Right renal pelvis (tissue), 4 donors: ENCODE results near the gene PER1. TPM values are rescaled to one million over a fixed set of nuclear protein-coding genes. Genes with fewer than 3 reads are reported as not detected.
"Not testable (repeated sequence)": the region's sequence is repeated elsewhere in the genome, so short reads cannot be mapped to it uniquely, and the experiment has no call there.

Experiments used
- DNase-seq, 4 donors: peaks; one replicate each; pipeline ENCODE4 v3.0.0-alpha.2; 2013; ENCODE audit warnings: low read depth in 4 of 4, low spot score in 3 of 4, missing footprints in 1 of 4
- polyA plus RNA-seq, 4 donors: library from polyadenylated mRNA; unstranded; fragments of 120-200 nt; gene quantifications; one replicate each; pipeline ENCODE4 v1.2.1, GENCODE V29; 2013; ENCODE audit not compliant: insufficient read length in 4 of 4

PER1 gene
- polyA plus RNA-seq, 4 donors: 20.4 to 38.1 (median 25.5) TPM

DNA sequence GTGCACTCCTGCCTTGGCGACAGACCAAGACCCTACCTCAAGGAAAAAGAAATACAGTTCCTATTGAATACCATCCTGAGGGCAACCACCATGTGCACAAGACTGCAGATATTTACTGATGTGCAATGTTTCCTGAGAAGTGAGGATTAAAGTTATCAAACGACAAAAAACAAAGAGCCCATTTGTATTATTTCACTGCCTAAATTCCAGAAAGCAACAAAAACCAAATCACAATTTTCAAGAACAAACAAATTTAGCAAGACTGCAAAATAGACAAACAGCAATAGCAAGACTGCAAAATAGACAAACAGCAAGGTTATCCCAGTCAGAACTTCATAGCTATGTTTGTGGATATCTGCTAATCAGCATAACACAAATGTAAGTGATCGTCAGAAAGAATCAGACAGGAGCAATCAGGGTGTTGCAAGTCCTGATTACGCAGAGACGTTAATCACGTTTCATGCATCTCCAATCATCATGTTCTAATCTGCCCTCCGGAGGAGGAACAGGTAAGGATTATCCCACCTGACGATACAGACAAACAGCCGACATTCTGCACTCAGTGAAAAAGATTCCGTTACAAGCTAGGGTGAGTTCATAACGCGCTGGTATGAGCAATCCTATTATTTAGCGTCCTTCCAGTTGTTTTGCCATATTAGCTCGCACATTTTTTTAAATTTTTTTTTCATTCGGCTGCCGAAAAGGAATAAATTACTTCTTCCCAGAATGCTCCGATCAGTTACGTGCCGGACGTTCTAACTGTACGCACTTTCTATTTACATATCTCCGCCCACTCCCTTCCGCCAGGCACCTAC is 21.1 kb upstream of the PER1 start:
- peak; percentile 86 to 93 (median 88) for DNase-seq

DNA sequence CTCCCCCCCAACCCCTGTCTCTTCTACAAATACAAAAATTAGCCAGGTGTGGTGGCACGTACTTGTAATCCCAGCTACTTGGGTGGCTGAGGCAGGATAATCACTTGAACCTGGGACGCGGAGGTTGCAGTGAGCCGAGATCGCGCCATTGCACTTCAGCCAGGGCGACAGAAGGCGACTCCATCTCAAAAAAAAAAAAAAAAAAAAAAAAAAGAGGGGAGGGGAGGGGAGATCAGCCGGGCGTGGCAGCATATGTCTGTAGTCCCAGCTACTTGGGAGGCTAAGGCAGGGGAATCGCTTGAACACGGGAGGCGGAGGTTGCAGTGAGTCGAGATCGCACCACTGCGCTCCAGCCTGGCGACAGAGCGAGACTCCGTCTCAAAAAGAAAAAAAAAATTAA is 18.0 kb upstream of the PER1 start:
- DNase-seq: not testable (repeated sequence)

DNA sequence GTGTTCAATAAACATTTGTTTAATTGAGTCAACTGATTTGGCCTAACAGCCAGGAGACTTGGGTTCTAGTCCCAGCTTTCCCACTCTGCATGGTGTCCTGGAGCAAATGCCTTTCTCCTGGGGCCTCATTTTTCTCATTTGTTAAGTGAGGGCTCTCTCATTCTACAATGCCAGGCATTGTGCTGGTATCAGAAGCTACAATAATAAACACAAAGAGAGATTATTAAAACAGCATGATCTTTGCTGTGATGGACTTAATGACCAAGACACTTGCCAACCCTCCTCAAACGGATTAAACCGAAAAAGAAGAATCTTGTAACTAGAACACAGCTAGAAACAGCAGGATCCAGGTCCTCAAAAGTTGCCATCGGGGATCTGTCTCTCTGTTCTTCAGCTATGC is 15.3 kb upstream of the PER1 start:
- no peak for DNase-seq

DNA sequence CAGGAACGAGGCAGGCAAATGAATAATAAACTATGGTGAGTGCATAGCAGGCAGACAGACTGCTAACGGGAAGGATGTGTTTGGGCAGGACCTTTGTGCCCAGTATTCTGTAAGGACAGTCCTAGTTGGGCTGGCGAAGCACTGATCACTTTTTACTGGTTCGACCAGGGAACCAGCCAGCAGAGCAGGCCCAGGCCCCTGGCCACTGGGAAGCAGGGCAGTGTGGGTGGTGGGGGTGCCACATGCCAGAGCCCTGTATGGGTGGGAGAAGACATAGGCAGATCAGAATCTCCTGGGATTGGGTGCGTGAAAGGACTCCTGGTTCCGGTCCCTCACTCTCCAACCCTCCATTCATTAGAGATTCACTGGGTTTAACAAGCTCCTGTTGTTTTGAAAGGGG is 14.5 kb upstream of the PER1 start:
- DNase-seq: no peak

DNA sequence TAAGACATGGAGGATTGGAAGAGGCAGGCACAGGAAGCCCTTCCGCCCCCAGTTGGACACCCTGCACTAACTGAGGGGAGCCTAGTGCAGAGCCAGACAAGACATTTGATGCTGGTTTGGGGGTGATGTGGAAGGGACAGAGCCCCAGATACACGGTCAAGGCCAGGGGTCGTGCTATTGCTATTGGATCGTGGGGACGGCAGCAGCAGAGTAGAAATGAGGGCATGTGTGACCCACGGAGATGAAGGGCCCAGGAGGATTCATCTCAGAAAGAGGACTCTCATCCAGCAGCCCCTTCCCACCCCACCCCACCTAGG is 12.6 kb upstream of the PER1 start:
- DNase-seq: no peak

DNA sequence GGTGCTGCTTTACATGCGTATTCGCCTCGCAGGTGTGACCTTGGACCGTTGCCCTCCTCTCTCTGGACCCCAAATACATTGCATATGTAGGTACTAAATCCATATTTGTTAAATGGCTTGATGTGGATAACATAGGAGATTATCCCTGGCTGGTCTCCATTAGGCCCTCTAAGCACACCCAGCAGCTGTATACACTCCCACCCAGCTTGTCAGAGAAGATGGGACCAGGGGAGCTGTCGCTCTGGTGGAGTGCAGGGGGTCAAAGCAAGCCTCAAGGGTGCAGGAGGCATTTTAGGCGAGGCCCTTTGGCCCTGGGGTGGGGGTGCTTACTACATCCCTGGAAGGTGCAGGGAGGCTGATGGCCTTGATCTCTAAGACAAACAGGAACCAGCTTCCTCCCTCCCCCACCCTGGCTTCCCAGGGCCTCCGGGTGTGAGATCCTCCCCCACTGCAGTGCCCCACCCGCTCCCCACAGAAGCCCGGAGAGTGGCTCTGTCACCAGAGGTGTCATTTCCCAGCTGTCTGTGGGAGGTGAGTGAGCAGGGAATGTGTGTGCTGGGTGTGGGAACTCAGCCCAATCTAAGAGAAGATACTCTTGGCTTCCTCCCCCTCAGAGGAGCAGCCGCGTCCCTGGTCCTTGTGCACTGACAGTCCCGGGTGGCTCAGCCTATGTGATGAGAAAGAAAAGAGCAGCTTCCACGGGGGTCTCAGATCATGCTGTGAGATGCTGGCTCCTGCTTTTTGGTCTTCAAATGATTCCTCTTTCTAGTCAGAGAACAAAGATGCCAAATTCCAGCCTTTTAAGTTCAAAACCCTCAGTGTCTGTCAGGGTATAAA is 12.0 kb upstream of the PER1 start:
- DNase-seq: no peak

DNA sequence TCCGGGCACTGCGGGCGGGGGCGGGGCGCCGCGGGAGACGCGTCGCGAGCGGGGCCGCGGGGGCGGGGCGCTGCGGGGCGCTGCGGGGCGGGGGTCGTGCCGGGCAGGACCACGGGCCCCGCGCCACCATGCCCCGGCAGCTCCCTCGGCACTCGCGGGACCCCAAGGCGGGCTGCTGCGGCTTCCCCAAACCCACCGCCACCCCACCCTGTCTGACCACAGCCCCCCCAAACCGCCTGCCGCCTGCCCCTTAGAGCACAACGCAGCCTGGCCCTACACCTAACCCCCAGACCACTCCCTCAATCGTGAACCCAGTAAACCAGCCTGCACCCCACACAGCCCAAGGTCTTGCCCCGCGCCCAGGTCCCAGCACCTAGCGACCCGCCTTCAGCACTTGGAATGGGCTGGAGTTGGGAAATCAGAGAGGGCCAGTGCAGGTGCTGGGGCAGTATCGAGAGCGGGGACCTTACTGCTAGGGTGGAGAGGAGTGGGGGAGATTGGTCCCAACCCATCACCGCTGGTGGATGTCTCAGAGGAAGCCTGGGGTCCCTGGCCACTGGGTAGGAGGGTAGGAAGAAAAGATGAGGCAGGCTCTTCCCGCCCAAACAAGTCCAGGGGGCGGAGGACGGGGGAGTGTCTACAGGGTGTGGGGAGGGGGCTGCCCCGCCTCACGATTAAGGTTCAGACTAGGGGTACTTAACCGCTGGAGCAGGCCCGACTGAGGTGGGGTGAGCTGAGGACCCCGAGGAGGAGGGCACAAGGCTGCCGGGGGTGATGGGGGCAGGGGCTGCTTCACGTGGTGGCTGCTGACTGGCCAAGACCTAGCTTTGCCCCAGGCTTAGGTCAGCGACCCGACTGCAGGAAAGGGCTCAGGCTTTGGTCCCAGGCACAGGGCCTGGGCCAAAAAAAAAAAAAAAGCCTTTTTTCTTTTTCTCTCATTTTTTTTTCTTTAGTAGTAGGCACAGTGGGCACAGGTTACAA is 11.1 kb upstream of the PER1 start:
- no peak for DNase-seq

DNA sequence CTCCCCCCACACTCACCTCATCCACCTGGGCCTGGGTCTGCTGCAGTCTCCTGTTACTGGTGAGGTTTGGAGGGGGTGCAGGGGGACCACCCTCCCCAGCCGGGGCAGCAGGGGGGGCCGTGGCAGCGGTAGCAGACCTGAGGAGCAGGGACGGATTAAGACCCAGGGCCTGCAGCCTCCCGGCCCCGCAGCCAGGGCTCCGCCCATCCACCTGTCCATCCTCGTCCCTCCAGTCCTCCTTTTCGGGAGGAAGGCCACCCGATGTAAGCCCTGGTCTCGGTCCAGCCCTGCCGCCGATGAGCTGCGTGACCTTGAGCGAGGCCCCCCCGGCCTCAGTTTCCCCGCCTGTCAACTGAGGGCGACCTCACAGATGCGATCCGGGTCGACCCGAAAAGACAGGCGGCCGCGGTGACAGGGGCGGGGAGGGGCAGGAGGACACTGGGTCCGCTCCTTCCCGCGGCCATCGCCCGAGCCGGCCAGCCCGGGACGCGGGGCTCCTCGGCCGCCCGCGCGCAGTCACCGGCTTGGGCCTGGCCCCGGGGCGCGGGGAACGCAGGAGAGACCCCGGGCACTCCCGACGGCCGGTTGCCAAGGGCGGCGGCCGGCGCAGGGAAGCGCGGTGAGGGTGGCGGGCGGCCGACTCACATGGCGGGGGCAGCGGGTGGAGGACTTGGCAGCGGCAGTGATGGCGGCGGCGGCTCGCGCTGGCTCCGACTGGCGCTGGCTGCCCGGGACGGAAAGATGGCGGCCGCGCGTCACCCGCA is 10.2 kb upstream of the PER1 start, which contains the start of gene VAMP2:
Gene VAMP2, minus strand, starts transcription at position 716 of the 764 bp plus-strand sequence. Its CDS starts 69 bp downstream, at position 647.
- no peak for DNase-seq

DNA sequence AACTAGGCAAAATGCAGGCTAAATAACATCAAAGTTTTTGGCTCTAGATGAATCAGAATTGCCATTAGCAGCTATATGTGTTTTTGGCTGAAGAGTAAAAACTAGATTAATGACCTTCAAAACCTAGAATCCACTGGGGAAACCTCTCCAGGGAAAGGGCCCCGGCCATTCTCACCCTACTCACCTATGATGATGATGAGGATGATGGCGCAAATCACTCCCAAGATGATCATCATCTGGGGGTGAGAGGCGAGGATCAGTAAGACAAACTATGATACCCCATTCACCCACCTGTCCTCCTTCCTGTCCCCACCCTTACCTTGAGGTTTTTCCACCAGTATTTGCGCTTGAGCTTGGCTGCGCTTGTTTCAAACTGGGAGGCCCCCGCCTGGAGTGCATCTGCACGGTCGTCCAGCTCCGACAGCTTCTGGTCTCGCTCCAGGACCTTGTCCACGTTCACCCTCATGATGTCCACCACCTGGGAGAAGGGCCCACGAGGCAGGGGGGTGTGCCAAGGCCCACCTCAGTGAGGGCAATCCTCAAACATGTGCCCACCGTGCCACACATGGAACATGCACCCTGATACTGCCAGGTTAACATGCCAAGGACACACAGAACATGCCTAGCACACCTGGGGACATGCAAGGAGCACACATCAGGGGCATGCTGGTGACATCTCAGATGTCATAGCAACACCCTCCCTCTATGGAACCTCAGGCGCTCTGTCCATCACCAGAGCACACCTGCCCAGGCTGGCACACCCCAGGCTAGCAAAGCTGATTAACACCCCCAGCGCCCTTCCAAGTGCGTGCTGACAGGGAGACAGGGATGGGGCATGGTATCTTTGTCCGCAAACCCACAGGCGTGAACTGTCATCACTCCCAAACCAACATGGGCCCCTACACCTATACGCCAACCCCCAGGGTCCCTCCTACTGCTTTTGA is 9.4 kb upstream of the PER1 start:
- no peak for DNase-seq

DNA sequence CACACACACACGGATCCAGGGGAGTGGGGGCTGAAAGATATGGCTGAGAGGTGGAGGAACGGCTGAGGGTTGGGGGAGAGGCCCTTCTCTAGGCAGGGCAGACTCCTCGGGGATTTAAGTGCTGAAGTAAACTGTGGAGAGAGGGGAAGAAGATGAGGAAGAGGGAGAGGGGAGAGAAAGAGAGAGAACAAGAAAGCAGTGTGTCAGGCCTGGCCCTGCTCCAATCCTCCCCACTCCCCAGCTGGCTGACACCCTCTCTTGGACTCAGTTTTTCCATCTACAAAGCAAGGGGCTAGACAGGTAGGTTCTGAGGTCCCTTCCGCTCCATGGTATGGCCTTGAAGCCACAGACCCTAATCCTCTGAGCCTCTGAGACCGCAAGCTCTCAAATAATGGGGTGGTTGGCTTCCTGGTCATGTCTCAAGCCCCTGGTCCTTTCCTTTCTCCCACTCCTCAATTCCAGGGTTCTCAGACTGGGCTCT is 8.6 kb upstream of the PER1 start:
- no peak for DNase-seq

DNA sequence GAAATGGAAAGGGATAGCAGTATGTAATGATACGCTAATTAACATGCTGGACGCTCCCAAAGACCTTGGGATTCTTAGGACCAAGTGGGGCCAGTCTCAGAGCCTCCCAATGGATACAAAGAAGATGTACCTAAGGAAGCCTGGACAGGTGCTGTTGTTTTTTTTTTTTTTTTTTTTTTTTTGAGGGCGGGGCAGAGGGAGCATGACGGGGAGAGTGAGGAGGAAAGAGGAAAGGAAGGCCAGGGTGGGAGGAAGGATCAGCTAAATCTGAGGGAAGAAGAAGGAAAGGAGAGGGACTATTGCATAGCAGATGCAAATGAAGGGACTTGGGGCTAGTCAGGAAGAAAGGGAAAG is 8.0 kb upstream of the PER1 start:
- no peak for DNase-seq

DNA sequence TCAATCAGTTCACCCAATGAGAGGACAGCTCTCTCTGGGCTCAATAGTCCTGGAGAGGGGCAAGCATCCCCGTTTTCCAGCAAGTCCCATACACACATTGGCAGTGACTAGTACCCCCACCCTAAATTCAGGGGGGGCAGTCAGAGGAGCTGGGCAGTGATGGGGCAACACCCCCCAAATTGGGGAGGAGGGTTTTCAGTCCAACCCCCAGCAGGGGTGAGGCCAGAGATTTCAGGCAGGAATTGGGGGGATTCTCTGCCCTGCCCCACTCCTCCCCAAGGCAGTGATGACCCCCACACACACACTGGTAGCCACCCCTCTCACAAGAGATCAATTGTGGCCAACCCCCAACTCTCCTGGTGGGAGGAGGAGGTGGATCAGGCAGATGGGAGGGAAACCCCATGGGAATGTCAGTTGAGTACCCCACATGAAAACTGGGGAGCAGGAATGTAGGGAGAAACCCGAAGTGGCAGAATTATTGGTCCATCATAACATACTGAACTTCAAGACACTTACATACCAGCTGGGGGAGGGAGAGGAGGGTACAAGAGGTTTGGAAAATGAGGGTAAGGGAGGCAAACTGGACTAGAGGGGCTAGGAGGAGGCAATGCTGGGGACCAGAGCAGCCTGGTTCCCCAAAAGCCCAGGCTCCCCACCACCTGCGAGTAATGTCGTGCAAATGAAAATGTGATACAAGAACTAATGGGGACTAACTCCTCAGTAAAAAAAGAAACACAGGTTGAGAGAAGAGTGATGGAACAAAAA is 7.4 kb upstream of the PER1 start:
- no peak for DNase-seq

DNA sequence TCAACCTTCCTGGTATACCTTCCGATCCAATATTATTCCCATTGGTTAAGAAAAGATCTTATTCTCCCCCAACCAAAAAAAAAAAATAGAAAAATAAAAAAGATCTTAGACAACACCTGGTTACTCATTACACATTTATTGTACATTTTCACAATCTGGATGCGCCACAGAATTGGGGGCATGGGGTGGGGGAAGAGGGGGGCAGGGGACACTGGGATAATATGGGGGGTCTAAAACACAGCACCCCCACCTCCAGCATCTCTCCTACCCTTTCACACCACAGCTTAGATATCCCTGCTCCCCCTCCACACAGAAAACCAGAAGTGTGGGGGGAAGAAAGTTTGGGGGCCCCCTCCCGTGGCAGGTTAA is 6.8 kb upstream of the PER1 start:
- no peak for DNase-seq

DNA sequence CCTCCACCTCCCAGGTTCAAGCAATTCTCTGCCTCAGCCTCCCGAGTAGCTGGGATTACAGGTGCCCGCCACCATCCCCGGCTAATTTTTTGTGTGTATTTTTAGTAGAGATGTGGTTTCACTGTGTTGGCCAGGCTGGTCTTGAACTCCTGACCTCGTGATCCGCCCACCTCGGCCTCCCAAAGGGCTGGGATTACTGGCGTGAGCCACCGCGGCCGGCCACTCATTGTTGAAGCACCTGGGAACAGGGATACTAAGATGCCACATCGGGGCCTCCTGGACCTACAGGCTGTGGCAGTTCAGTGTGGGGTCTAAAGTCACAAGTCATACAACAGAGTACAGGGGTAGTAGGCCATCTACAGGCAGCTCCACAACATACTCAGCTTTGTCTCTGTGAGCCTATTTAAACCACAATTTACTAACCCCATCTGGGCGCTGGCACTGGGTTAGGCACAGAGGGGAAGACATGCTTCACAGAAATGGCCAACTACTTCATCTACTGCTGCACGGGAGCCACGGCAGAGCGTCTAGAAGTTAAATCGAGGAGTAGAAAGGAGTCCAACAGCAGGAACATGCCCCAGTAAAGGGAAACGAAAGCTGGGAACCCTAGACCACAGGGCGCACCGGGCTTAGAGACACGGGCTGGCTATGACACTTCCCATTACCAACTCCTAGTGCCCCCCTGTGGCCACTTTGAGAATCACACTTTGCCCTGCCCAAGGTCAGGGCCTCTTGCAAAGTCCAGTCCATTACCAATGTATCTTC is 6.2 kb upstream of the PER1 start:
- peak in 2 of 4 donors; percentile 81 to 82 for DNase-seq

DNA sequence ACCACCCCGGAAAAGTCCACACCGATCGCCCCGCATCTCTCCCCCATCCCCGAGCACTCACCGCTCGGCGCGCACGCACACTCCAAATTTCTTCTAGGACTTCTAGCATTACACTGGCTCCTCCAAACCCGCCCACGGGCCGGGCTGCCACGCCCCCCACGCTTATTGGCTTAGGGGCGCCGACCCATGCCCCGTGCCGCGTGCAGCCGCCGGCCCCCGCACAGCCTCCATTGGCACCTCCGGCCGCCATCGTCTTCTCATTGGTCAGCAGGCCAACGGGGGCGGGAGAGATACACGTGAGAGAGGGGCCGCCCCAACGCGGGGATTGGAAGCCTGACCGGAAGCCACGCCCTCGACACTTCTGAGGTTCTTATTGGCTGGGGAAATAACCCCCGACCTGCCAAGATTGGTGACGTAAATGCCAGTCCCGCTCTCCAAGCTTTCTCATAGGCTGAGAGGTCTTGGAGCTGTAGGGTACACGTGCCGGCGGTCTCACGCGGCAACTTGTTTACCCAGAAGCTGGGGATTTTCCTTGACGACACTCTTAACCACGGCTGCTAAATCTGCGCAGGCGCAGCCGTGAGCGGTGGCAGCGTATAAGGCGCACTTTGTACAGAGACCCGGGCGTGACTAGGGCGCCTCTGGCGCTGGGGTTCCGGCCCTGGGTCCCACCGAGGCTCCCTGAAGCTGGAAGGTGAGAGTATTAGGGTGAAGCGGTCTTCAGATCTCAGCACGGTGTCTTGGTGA is 4.2 kb upstream of the PER1 start:
- DNase-seq: peak; percentile 99 to 100 (median 100)

DNA sequence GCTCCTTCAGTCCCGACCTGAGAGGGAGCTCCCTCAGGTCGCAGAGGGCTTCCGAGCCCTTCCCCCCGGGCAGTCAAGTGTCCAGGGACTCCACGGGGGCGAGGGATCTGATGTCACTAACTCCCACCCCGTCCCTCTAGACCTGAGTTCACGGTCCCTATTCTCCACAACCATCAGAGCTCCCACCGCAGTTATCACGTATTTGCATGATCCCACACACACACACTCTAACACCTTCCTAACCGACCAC is 3.7 kb upstream of the PER1 start:
- no peak for DNase-seq
